ENCODE data around the gene CBFA2T3.

Gene CBFA2T3

DNA sequence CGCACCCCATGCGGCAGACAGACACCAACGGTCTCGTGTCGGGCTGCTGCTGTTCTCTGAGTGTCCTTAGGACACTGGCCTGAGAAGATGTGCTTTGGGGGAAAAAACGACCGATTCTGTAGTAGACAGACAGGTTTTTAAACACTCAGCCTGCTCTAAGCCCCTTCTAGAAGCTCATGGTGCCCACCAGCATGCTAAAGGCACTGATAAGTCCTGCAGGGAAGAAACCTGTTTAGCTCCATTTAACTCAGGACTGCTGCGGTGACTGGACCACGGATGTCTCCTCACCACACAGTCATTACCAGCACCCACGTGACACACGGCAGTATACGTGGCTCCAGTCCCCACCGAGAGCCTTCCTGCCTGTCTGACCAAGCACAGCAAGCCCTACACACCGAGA is 146.2 kb downstream of the CBFA2T3 start:
- no peak for DNase-seq

DNA sequence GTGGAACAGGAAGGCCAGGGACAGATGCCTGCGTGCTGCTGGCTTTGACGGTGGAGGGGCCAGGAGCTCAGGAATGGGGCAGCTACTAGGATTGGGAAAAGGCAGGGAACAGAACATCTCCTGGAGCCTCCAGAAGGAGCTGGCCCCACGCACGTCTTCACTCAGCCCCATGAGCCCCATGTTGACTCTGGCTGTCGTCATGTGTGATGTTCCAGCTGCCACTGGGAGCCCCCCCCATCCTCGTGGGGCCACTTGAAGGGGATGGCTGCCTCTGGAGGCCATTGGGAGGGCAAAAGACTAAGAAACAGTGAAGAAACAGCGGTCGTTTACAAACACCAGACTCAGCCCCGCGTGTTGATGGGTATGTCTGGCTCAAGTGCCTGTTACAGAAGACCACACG is 146.7 kb downstream of the CBFA2T3 start:
- no peak for DNase-seq

DNA sequence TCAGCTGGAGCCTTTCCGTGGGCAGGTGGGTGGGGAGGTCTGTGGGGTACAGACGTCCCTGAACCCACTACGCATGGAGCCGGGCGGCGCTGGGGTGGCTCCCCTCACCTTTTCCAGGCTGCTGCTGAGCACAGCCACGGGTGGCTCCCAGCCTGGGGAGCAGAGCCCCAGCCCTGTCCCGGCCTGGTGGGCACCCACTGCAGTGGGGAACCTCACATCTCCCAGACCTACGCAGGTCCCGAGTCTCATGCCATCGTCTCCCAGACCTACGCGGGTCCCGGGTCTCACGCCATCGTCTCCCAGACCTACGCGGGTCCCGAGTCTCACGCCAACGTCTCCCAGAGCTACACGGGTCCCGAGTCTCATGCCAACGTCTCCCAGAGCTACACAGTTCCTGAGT is 148.3 kb downstream of the CBFA2T3 start:
- DNase-seq: no peak

DNA sequence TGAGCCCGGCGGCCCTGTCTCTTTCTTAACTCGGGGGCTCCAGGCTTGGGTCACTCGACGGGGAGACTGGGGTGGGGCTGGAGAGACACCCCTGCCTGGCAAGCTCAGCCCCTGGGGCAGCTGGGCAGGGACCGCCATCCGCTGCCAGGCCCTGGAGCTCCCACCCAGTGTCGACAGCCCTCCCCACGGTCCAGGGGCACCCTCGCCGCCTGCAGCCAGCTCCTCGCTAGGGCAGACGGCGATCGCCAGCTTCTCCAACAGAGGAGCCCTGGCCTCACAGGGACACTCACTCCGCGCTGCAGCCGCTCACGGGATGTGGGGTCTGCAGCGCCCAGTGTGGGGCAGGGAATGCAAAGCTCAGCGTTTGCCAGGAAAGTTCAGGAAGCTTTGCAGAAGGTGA is 149.3 kb downstream of the CBFA2T3 start:
- DNase-seq: no peak

DNA sequence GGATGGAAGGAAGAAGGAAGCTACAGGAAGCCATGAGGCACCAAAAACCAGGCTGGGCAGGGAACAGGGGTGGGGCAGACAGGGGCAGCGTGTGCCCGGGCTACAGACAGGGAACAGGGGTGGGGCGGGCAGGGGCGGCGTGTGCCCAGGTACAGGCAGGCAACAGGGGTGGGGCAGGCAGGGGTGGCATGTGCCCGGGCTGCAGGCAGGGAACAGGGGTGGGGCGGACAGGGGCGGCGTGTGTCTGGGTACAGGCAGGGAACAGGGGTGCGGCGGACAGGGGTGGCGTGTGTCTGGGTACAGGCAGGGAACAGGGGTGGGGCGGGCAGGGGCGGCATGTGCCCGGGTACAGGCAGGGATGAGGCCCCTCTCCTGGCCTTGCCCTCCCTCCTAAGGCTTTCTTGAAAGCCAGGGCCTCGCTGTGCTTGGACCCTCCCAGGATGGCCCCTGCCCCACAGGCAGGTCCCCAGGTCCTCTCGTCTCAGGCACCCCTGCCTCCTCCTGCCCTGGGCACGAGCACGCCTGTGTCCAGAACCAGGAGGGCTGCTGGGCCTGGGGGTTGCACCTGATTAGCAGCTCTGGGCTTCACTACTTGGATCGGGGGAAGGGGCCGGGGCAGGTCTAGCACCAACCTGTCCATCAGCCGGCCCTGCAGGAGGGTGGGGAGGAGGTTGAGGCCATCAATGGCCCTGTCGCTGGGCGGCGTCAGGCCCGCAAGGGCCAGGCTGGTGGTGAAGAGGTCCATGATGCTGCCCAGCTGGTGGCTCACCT is 150.8 kb downstream of the CBFA2T3 start:
- no peak for DNase-seq

DNA sequence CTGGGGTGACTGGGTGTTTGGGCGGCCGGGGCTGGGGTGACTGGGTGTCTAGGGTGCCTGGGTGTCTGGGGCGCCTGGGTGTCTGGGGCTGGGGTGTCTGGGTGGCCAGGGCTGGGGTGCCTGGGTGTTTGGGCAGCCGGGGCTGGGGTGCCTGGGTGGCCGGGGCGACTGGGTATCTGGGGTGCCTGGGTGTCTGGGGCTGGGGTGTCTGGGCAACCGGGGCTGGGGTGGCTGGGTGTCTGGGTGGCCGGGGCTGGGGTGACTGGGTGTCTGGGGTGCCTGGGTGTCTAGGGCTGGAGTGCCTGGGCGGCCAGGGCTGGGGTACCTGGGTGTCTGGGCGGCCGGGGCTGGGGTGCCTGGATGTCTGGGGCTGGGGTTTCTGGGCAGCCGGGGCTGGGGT is 151.9 kb downstream of the CBFA2T3 start:
- no peak for DNase-seq

All from suppressor macrophage treated with lipopolysaccharide for 4 hours (primary cell).